Natural killer cell (primary cell): ENCODE measurements around the gene SFXN2. TPM values are rescaled to one million over a fixed set of nuclear protein-coding genes. Genes with fewer than 3 reads are reported as not detected.
A peak's percentile ranks its signal among the peaks of the same experiment; 100 is the strongest.

ENCODE experiments used
- ATAC-seq, 3 donors: fragments of 150-1000 bp in 2 of 3; fragments of 200-7000 bp in 1 of 3; cut with Tn5 transposase; 1 replicate in 1 of 3; 2 replicates in 2 of 3; pipeline ENCODE4 v1.10.0; 2021; ENCODE audit warnings: mild to moderate bottlenecking in 2 of 3, moderate library complexity in 2 of 3
- DNase-seq, 2 donors: peaks; one replicate each; pipeline versions ENCODE4 v3.0.0 to v3.0.0-alpha.2; 2013 to 2021; ENCODE audit warnings: mixed read lengths in 1 of 2
- H3K27ac ChIP-seq: one replicate; pipeline ENCODE4 v1.5.1; 2013; ENCODE audit warnings: mild to moderate bottlenecking, low read length
- H3K27me3 ChIP-seq: one replicate; pipeline ENCODE4 v1.6.1; 2013; ENCODE audit warnings: low read length; ENCODE audit not compliant: control insufficient read depth, insufficient read depth
- H3K36me3 ChIP-seq: one replicate; pipeline ENCODE4 v1.6.1; 2013; ENCODE audit warnings: low read length; ENCODE audit not compliant: control insufficient read depth, insufficient read depth
- H3K4me1 ChIP-seq: one replicate; pipeline ENCODE4 v1.6.1; 2013; ENCODE audit warnings: low read length; ENCODE audit not compliant: control insufficient read depth, insufficient read depth
- H3K4me3 ChIP-seq: one replicate; pipeline ENCODE4 v1.5.1; 2013; ENCODE audit warnings: low read length
- H3K9me3 ChIP-seq: one replicate; pipeline ENCODE4 v1.6.1; 2013; ENCODE audit warnings: low read length; ENCODE audit not compliant: control insufficient read depth, insufficient read depth
- H3K27ac Mint-ChIP-seq, 2 donors: one replicate each; pipeline ENCODE4 v1.8.0; 2022; ENCODE audit warnings: mild to moderate bottlenecking in 2 of 2, mixed read lengths in 2 of 2, moderate library complexity in 1 of 2
- H3K27me3 Mint-ChIP-seq, 2 donors: one replicate each; pipeline ENCODE4 v1.8.0; 2022; ENCODE audit warnings: low read depth in 2 of 2, mixed read lengths in 2 of 2
- H3K36me3 Mint-ChIP-seq: one replicate; pipeline ENCODE4 v1.8.0; 2022; ENCODE audit warnings: mixed read lengths
- H3K4me1 Mint-ChIP-seq, 2 donors: one replicate each; pipeline ENCODE4 v1.8.0; 2022; ENCODE audit warnings: mixed read lengths in 2 of 2
- H3K4me3 Mint-ChIP-seq: one replicate; pipeline ENCODE4 v1.8.0; 2022; ENCODE audit warnings: mild to moderate bottlenecking, moderate library complexity, mixed read lengths
- H3K9me3 Mint-ChIP-seq, 2 donors: one replicate each; pipeline ENCODE4 v1.8.0; 2022; ENCODE audit warnings: mixed read lengths in 2 of 2
- CTCF ChIP-seq: fragments of 200-600 bp; IDR thresholded peaks from one replicate; pipeline ENCODE4 v1.8.0; 2022; ENCODE audit warnings: antibody characterized with exemption
- WGBS: methylation state at CpG from one replicate; pipeline ENCODE4 v1.1.7; 2013; ENCODE audit warnings: missing lambda C conversion rate; ENCODE audit not compliant: insufficient coverage; 5-methylcytosine and 5-hydroxymethylcytosine counted together
- intact Hi-C: fragments of 100-400 bp; cut with micrococcal nuclease; formaldehyde crosslinking; loops from one replicate; pipeline ENCODE4 v1.14.2; 2022
- total RNA-seq, 4 donors: library from RNA; stranded (reverse); fragments of 120-200 nt in 1 of 4; gene quantifications; one replicate each; pipeline versions ENCODE4 v1.2.3 to v1.2.4, GENCODE V29; 2013 to 2022

SFXN2 gene
- total RNA-seq, 3 donors from 2014 or later (not counting 1 experiment from before 2014, with no cell fraction given) = 4.8 to 8.0 (median 5.1) TPM

- H3K9me3 Mint-ChIP-seq = peaks cover 0 to 3% of the 10 kb centered on the region in 2 donors
- WGBS = 90% methylated on average over 6 of the region's 6 CpGs
- no peak overlapping the region for H3K4me3 Mint-ChIP-seq
- peaks cover 52 to 60% of the 10 kb centered on the region in 2 donors for H3K4me1 Mint-ChIP-seq
- H3K27me3 ChIP-seq = no peaks in the 10 kb centered on the region
- no peaks in the 10 kb centered on the region for H3K9me3 ChIP-seq
- ATAC-seq (no peak), DNase-seq (no peak)
- H3K27ac ChIP-seq = no peak overlapping the region
- H3K36me3 ChIP-seq = peaks cover 5% of the 10 kb centered on the region
- H3K4me1 ChIP-seq = peaks cover 2% of the 10 kb centered on the region
- no peak overlapping the region for H3K4me3 ChIP-seq
- no peak for TF ChIP-seq CTCF
- no peaks in the 10 kb centered on the region for H3K36me3 Mint-ChIP-seq
- intact Hi-C loops = no loop called here
- H3K27ac Mint-ChIP-seq = no peak overlapping the region
- no peaks in the 10 kb centered on the region for H3K27me3 Mint-ChIP-seq
Observed at GRCh38 chr10:102764470-102765161, 50.2 kb downstream of the SFXN2 start.

GRCh38 chr10:102765336-102765735 lies 50.9 kb downstream of the SFXN2 start:
- Mint-ChIP-seq H3K27ac (peak overlapping the region in 1 of 2 donors; percentile 27), H3K36me3 (no peaks in the 10 kb centered on the region), H3K4me3 (no peak overlapping the region), H3K4me1 (peaks cover 49 to 60% of the 10 kb centered on the region in 2 donors), H3K27me3 (no peaks in the 10 kb centered on the region), H3K9me3 (peaks cover 0 to under 1% of the 10 kb centered on the region in 2 donors)
- no peak for TF ChIP-seq CTCF
- ATAC-seq (no peak), DNase-seq (no peak)
- WGBS = 67% methylated on average over 3 of the region's 7 CpGs
- H3K4me3 ChIP-seq = no peak overlapping the region
- H3K27me3 ChIP-seq = no peaks in the 10 kb centered on the region
- H3K27ac ChIP-seq = no peak overlapping the region
- H3K36me3 ChIP-seq = peaks cover 5% of the 10 kb centered on the region
- no peaks in the 10 kb centered on the region for H3K9me3 ChIP-seq
- H3K4me1 ChIP-seq = peaks cover 2% of the 10 kb centered on the region
- intact Hi-C loops = no loop called here

- TF ChIP-seq CTCF = no peak
- Histone ChIP-seq H3K4me3 (no peak overlapping the region), H3K27me3 (no peaks in the 10 kb centered on the region), H3K36me3 (peaks cover 5% of the 10 kb centered on the region), H3K27ac (no peak overlapping the region), H3K4me1 (peaks cover 2% of the 10 kb centered on the region), H3K9me3 (no peaks in the 10 kb centered on the region)
- Mint-ChIP-seq H3K4me1 (peaks cover 48 to 57% of the 10 kb centered on the region in 2 donors), H3K36me3 (no peaks in the 10 kb centered on the region), H3K27ac (peak overlapping the region in 1 of 2 donors; percentile 60), H3K27me3 (no peaks in the 10 kb centered on the region), H3K9me3 (no peaks in the 10 kb centered on the region), H3K4me3 (no peak overlapping the region)
- intact Hi-C loops = no loop called here
- peak in 2 of 3 donors; percentile 34 to 35 for ATAC-seq
- DNase-seq = no peak
- 88% methylated on average over 9 of the region's 9 CpGs for WGBS
Observed at GRCh38 chr10:102767428-102768160, 53.2 kb downstream of the SFXN2 start.
